MM.1S (cell line): Measurements from ENCODE around the gene GJA3.

Experiments
- DNase-seq: peaks from one replicate; pipeline ENCODE4 v3.0.0-alpha.2; 2015
- H2AFZ ChIP-seq: fragments of 300-600 bp; sonication (generic); 2 replicates; pipeline ENCODE4 v1.6.0; 2016; ENCODE audit warnings: antibody characterized with exemption, low read length
- H3F3A ChIP-seq: fragments of 300-600 bp; sonication (generic); 2 replicates; pipeline ENCODE4 v1.6.1; 2016; ENCODE audit warnings: mild to moderate bottlenecking, antibody characterized with exemption, low read length, moderate library complexity, mixed read lengths; ENCODE audit not compliant: insufficient read depth
- H3K27ac ChIP-seq: fragments of 300-600 bp; sonication (generic); 2 replicates; pipeline ENCODE4 v1.5.1; 2016; ENCODE audit warnings: mild to moderate bottlenecking, low read length
- H3K27me3 ChIP-seq: fragments of 300-600 bp; sonication (generic); replicated peaks from 2 replicates; pipeline ENCODE4 v1.6.0; 2016; ENCODE audit warnings: low read length; ENCODE audit not compliant: insufficient read depth
- H3K36me3 ChIP-seq: fragments of 300-600 bp; sonication (generic); replicated peaks from 2 replicates; pipeline ENCODE4 v1.6.1; 2016; ENCODE audit warnings: mild to moderate bottlenecking, low read length, mixed read lengths; ENCODE audit not compliant: insufficient read depth
- H3K4me1 ChIP-seq: fragments of 300-600 bp; sonication (generic); 2 replicates; pipeline ENCODE4 v1.6.1; 2016; ENCODE audit warnings: low read length, mixed read lengths
- H3K4me2 ChIP-seq: fragments of 300-600 bp; sonication (generic); 2 replicates; pipeline ENCODE4 v1.6.0; 2016; ENCODE audit warnings: low read depth, low read length
- H3K4me3 ChIP-seq: fragments of 300-600 bp; sonication (generic); 2 replicates; pipeline ENCODE4 v1.5.1; 2016; ENCODE audit warnings: low read length, mixed read lengths
- H3K79me2 ChIP-seq: fragments of 300-600 bp; sonication (generic); 2 replicates; pipeline ENCODE4 v1.6.1; 2016; ENCODE audit warnings: mixed run types, low read length, mixed read lengths
- H3K9ac ChIP-seq: fragments of 300-600 bp; sonication (generic); 2 replicates; pipeline ENCODE4 v1.6.1; 2016; ENCODE audit warnings: low read length, mixed read lengths
- H3K9me2 ChIP-seq: fragments of 300-600 bp; sonication (generic); replicated peaks from 2 replicates; pipeline ENCODE4 v1.6.1; 2016; ENCODE audit warnings: mild to moderate bottlenecking, low read length, mixed read lengths; ENCODE audit not compliant: insufficient read depth
- H3K9me3 ChIP-seq: fragments of 300-600 bp; sonication (generic); replicated peaks from 2 replicates; pipeline ENCODE4 v1.6.1; 2016; ENCODE audit warnings: mild to moderate bottlenecking, low read length, mixed read lengths; ENCODE audit not compliant: insufficient read depth
- H4K20me1 ChIP-seq: fragments of 300-600 bp; sonication (generic); 2 replicates; pipeline ENCODE4 v1.6.1; 2016; ENCODE audit warnings: mild to moderate bottlenecking, low read length, moderate library complexity, mixed read lengths; ENCODE audit not compliant: insufficient read depth
- EZH2 ChIP-seq: fragments of 300-600 bp; sonication (generic); optimal IDR thresholded peaks from 2 replicates; pipeline ENCODE3; 2017; ENCODE audit warnings: low read depth, mild to moderate bottlenecking, antibody characterized with exemption, low read length, mixed read lengths
- EZH2phosphoT487 ChIP-seq: fragments of 300-600 bp; sonication (generic); IDR thresholded peaks from 2 replicates; pipeline ENCODE4 v1.6.1; 2018; ENCODE audit warnings: antibody characterized with exemption, low read length
- TF ChIP-seq, protein P1 (sequence below): fragments of 300-600 bp; sonication (generic); IDR thresholded peaks from 2 replicates; pipeline ENCODE4 v1.5.1; 2016; ENCODE audit warnings: antibody characterized with exemption, low read length, mixed read lengths

GJA3 gene

DNA sequence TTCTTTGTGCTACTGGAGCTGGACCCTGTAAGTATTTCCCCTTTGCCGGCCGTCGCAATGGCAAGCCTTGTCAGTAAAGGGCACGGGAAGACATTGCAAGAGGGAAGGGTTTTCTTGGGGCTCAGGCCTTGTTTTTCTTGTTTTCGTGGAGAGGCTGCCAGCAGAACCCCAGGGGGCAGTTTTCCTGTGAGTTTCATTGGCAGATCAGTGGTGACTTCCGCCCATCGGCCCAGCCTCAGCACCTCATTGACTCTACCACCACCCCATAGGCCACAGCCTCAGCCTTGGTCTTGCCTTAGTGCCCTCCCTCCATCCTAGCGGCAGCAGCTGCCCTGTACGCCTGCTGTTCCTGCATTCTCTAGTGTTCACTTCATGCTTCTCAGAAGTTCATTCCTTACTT, 61.5 kb downstream of the GJA3 start:
- no peaks in the 10 kb centered on the region for H4K20me1 ChIP-seq
- no peaks in the 10 kb centered on the region for H3K9me3 ChIP-seq
- H3K4me1 ChIP-seq = no peaks in the 10 kb centered on the region
- TF ChIP-seq, protein P1, sequence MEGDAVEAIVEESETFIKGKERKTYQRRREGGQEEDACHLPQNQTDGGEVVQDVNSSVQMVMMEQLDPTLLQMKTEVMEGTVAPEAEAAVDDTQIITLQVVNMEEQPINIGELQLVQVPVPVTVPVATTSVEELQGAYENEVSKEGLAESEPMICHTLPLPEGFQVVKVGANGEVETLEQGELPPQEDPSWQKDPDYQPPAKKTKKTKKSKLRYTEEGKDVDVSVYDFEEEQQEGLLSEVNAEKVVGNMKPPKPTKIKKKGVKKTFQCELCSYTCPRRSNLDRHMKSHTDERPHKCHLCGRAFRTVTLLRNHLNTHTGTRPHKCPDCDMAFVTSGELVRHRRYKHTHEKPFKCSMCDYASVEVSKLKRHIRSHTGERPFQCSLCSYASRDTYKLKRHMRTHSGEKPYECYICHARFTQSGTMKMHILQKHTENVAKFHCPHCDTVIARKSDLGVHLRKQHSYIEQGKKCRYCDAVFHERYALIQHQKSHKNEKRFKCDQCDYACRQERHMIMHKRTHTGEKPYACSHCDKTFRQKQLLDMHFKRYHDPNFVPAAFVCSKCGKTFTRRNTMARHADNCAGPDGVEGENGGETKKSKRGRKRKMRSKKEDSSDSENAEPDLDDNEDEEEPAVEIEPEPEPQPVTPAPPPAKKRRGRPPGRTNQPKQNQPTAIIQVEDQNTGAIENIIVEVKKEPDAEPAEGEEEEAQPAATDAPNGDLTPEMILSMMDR = no peak
- TF ChIP-seq EZH2 (no peak), EZH2phosphoT487 (no peak)
- H3F3A ChIP-seq = no peaks in the 10 kb centered on the region
- H3K27ac ChIP-seq = no peak overlapping the region
- no peaks in the 10 kb centered on the region for H3K27me3 ChIP-seq
- H2AFZ ChIP-seq = no peak overlapping the region
- no peak overlapping the region for H3K9ac ChIP-seq
- H3K79me2 ChIP-seq = no peaks in the 10 kb centered on the region
- H3K9me2 ChIP-seq = no peaks in the 10 kb centered on the region
- H3K36me3 ChIP-seq = no peaks in the 10 kb centered on the region
- no peak for DNase-seq
- H3K4me3 ChIP-seq = no peak overlapping the region
- H3K4me2 ChIP-seq = no peak overlapping the region

DNA sequence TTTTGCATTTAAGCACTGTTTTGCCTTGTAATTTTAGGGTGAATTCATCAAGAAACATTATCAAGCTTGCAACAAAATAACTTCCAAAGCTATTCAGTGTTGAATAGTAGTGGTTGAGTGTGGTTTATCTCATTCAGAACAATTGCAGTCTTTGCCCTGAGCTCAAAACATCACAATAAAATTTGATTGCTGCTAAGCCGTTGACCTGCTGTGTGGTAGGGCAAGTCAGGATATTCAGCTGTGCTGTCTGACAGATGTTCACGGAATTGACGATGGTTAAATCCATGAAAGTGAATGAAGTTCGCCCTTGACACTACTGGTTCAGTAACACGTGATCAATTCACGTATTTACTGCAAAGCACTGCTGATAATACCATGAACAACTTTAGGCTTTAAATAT, 66.9 kb downstream of the GJA3 start:
- H3K9ac ChIP-seq = no peak overlapping the region
- H3K9me3 ChIP-seq = no peaks in the 10 kb centered on the region
- H3K27me3 ChIP-seq = no peaks in the 10 kb centered on the region
- no peaks in the 10 kb centered on the region for H3K4me1 ChIP-seq
- no peak overlapping the region for H2AFZ ChIP-seq
- H3K36me3 ChIP-seq = no peaks in the 10 kb centered on the region
- H3F3A ChIP-seq = no peaks in the 10 kb centered on the region
- no peak overlapping the region for H3K4me2 ChIP-seq
- H3K9me2 ChIP-seq = no peaks in the 10 kb centered on the region
- no peak for DNase-seq
- no peak for TF ChIP-seq EZH2phosphoT487
- no peak for TF ChIP-seq EZH2
- TF ChIP-seq, protein P1 = no peak
- H3K79me2 ChIP-seq = no peaks in the 10 kb centered on the region
- H4K20me1 ChIP-seq = no peaks in the 10 kb centered on the region
- no peak overlapping the region for H3K4me3 ChIP-seq
- no peak overlapping the region for H3K27ac ChIP-seq

- Histone ChIP-seq H3K4me1 (no peaks in the 10 kb centered on the region), H3F3A (no peaks in the 10 kb centered on the region), H3K79me2 (no peaks in the 10 kb centered on the region), H2AFZ (no peak overlapping the region), H4K20me1 (no peaks in the 10 kb centered on the region), H3K27me3 (no peaks in the 10 kb centered on the region), H3K27ac (no peak overlapping the region), H3K9ac (no peak overlapping the region), H3K9me2 (no peaks in the 10 kb centered on the region), H3K4me3 (no peak overlapping the region), H3K9me3 (no peaks in the 10 kb centered on the region), H3K36me3 (no peaks in the 10 kb centered on the region), H3K4me2 (no peak overlapping the region)
- TF ChIP-seq EZH2 = no peak
- TF ChIP-seq, protein P1 = no peak
- DNase-seq = no peak
Measured at GRCh38 chr13:20090349-20090748, 70.5 kb downstream of the GJA3 start.
